Liver (tissue), 9 donors: ENCODE data around the gene EVL. TPM values are rescaled to one million over a fixed set of nuclear protein-coding genes. Genes with fewer than 3 reads are reported as not detected.

ENCODE experiments used
- DNase-seq: peaks from one replicate; pipeline ENCODE4 v3.0.0-alpha.2; 2017; ENCODE audit warnings: low spot score
- H3K27ac ChIP-seq, 2 donors: one replicate each; pipeline ENCODE4 v1.7.0; 2013; ENCODE audit warnings: inconsistent platforms in 2 of 2, low read length in 2 of 2, control low read depth in 1 of 2, low read depth in 1 of 2, mild to moderate bottlenecking in 1 of 2
- H3K27me3 ChIP-seq, 4 donors: one replicate each; pipeline versions ENCODE4 v1.6.1 to v1.7.0; 2013; ENCODE audit warnings: low read length in 3 of 4, inconsistent platforms in 1 of 4, mild to moderate bottlenecking in 1 of 4, moderate library complexity in 1 of 4; ENCODE audit not compliant: control insufficient read depth in 4 of 4, insufficient read depth in 4 of 4
- H3K36me3 ChIP-seq, 4 donors: one replicate each; pipeline versions ENCODE4 v1.6.1 to v1.7.0; 2013; ENCODE audit warnings: low read length in 3 of 4, mild to moderate bottlenecking in 3 of 4, low read depth in 1 of 4, moderate library complexity in 1 of 4; ENCODE audit not compliant: control insufficient read depth in 4 of 4, insufficient read depth in 3 of 4
- H3K4me1 ChIP-seq, 4 donors: one replicate each; pipeline versions ENCODE4 v1.6.1 to v1.7.0; 2013; ENCODE audit warnings: low read length in 3 of 4, mild to moderate bottlenecking in 3 of 4, moderate library complexity in 1 of 4; ENCODE audit not compliant: control insufficient read depth in 4 of 4, insufficient read depth in 4 of 4
- H3K4me3 ChIP-seq, 3 donors: one replicate each; pipeline versions ENCODE4 v1.6.1 to v1.7.0; 2013; ENCODE audit warnings: low read length in 3 of 3, control low read depth in 1 of 3, low read depth in 1 of 3, mild to moderate bottlenecking in 1 of 3
- H3K9ac ChIP-seq, 2 donors: one replicate each; pipeline ENCODE4 v1.7.0; 2013; ENCODE audit warnings: low read length in 2 of 2, mild to moderate bottlenecking in 2 of 2, moderate library complexity in 2 of 2, control low read depth in 1 of 2, low read depth in 1 of 2
- H3K9me3 ChIP-seq, 4 donors: one replicate each; pipeline versions ENCODE4 v1.6.1 to v1.7.0; 2013; ENCODE audit warnings: low read length in 3 of 4; ENCODE audit not compliant: control insufficient read depth in 4 of 4
- CTCF ChIP-seq: fragments of 150-350 bp; IDR thresholded peaks from 2 replicates; pipeline ENCODE4 v1.5.1; 2017; ENCODE audit warnings: improper control_type of control experiment, low read depth, low read length; ENCODE audit not compliant: missing input control
- EGR1 ChIP-seq, 2 donors: IDR thresholded peaks; 2 replicates each; pipeline ENCODE4 v1.6.1; 2016 to 2018; ENCODE audit warnings: antibody characterized with exemption in 2 of 2, low read depth in 2 of 2
- FOXA2 ChIP-seq: IDR thresholded peaks from 2 replicates; pipeline ENCODE4 v1.6.1; 2016; ENCODE audit warnings: antibody characterized with exemption
- GABPA ChIP-seq, 2 donors: IDR thresholded peaks in 1 of 2; conservative IDR thresholded peaks in 1 of 2; 2 replicates each; pipeline ENCODE4 v1.6.1; 2016; ENCODE audit warnings: antibody characterized with exemption in 2 of 2, mild to moderate bottlenecking in 1 of 2, moderate library complexity in 1 of 2
- HNF4A ChIP-seq, 2 donors: conservative IDR thresholded peaks; 2 replicates each; pipeline ENCODE4 v1.6.1; 2016; ENCODE audit warnings: antibody characterized with exemption in 2 of 2, mild to moderate bottlenecking in 2 of 2
- JUND ChIP-seq, 2 donors: IDR thresholded peaks; 2 replicates each; pipeline ENCODE4 v1.6.1; 2016; ENCODE audit warnings: antibody characterized with exemption in 2 of 2
- NR2F2 ChIP-seq: IDR thresholded peaks from 2 replicates; pipeline ENCODE4 v1.6.1; 2016; ENCODE audit warnings: antibody characterized with exemption
- RAD21 ChIP-seq, 2 donors: IDR thresholded peaks; 2 replicates each; pipeline ENCODE4 v1.6.1; 2016; ENCODE audit warnings: antibody characterized with exemption in 2 of 2, mild to moderate bottlenecking in 2 of 2
- REST ChIP-seq: IDR thresholded peaks from 2 replicates; pipeline ENCODE4 v1.6.1; 2016; ENCODE audit warnings: antibody characterized with exemption, mild to moderate bottlenecking
- SP1 ChIP-seq: IDR thresholded peaks from 2 replicates; pipeline ENCODE4 v1.6.1; 2018; ENCODE audit warnings: antibody characterized with exemption, mild to moderate bottlenecking
- WGBS: extraction: QIAGEN DNeasy Blood & Tissue Kit; methylation state at CpG from one replicate; pipeline ENCODE4 v1.1.7; 2013; 5-methylcytosine and 5-hydroxymethylcytosine counted together
- polyA plus RNA-seq, 2 donors: library from polyadenylated mRNA; stranded (reverse) in 1 of 2; unstranded in 1 of 2; fragments of 200-250 nt in 1 of 2; fragments of >200 nt in 1 of 2; fragmentation: Nextera tagmentation in 1 of 2; extraction: Ambion mirVana in 1 of 2; gene quantifications; one replicate each; pipeline versions ENCODE4 v1.2.1 to v1.2.3, GENCODE V29; 2013 to 2015
- total RNA-seq, 2 donors: library from RNA; depleted of rRNA; stranded (reverse); fragments of >200 nt; gene quantifications; one replicate each; pipeline ENCODE4 v1.2.3, GENCODE V29; 2014
- TF ChIP-seq, protein P1 (sequence below): IDR thresholded peaks from 2 replicates; pipeline ENCODE4 v1.6.1; 2016; ENCODE audit warnings: antibody characterized with exemption
- donor health status: healthy.
- donor health status: healthy.
- donor health status: healthy.
- donor health status: healthy.
- donor health status: healthy.

The EVL gene
- total and polyA plus RNA-seq, 4 donors, result 11.3 to 85.9 (median 33.9) TPM

DNA sequence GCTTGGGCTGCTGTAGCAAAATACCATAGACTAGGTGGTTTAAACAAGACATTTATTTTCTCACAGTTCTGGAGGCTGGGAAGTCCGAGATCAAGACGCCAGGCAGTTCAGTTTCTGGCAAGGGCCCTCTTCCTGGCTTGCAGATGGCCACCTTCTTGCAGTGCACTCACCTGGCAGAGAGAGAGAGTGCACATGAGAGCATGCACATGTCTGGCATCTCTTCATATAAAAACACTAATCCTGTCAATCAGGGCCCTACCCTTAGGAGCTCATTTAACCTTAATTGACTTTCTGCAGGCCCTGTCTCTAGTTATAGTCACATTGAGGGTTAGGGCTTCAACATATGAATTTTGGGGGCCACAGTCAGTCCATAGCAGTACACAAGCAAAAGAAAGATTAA is 12.4 kb upstream of the EVL start (continued):
- no peak for TF ChIP-seq GABPA (IDR thresholded peaks at IDR 0.05 in 1 of 2, conservative IDR thresholded peaks at IDR 0.05 in 1 of 2)

GRCh38 chr14:100054316-100055075 is 10.7 kb upstream of the EVL start:
- WGBS, result 92% methylated on average over 13 of the region's 13 CpGs

GRCh38 chr14:100056431-100056830 is 8.8 kb upstream of the EVL start:
- TF ChIP-seq FOXA2, result no peak
- no peak for TF ChIP-seq SP1
- Histone ChIP-seq H3K4me3 (no peak overlapping the region), H3K9me3 (no peaks in the 10 kb centered on the region), H3K4me1 (peaks cover 0 to 5% (median 1%) of the 10 kb centered on the region in 4 donors), H3K9ac (no peak overlapping the region), H3K27ac (no peak overlapping the region), H3K27me3 (no peaks in the 10 kb centered on the region), H3K36me3 (no peaks in the 10 kb centered on the region)
- DNase-seq, result no peak
- 70% methylated on average over 3 of the region's 3 CpGs for WGBS

More at GRCh38 chr14:100054316-100055075, 10.7 kb upstream of the EVL start:
- Histone ChIP-seq H3K27ac (no peak overlapping the region), H3K27me3 (no peaks in the 10 kb centered on the region), H3K36me3 (no peaks in the 10 kb centered on the region), H3K9me3 (no peaks in the 10 kb centered on the region), H3K4me1 (peaks cover 0 to 5% (median 1%) of the 10 kb centered on the region in 4 donors), H3K4me3 (no peak overlapping the region), H3K9ac (no peak overlapping the region)
- TF ChIP-seq HNF4A (conservative IDR thresholded peaks at IDR 0.05) (no peak), NR2F2 (no peak), EGR1 (IDR thresholded peaks at IDR 0.05; ENCODE audit: low read depth in 2 of 2) (no peak), GABPA (IDR thresholded peaks at IDR 0.05 in 1 of 2, conservative IDR thresholded peaks at IDR 0.05 in 1 of 2) (no peak), RAD21 (IDR thresholded peaks at IDR 0.05) (no peak)
- TF ChIP-seq, protein P1, sequence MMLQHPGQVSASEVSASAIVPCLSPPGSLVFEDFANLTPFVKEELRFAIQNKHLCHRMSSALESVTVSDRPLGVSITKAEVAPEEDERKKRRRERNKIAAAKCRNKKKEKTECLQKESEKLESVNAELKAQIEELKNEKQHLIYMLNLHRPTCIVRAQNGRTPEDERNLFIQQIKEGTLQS, result no peak
- DNase-seq, result no peak

- no peak for TF ChIP-seq REST
- TF ChIP-seq RAD21 (IDR thresholded peaks at IDR 0.05), result peak; percentile 49 to 60
- TF ChIP-seq CTCF, result peak; percentile 12
- TF ChIP-seq JUND (IDR thresholded peaks at IDR 0.05), result no peak
- no peak for TF ChIP-seq NR2F2
- 82% methylated on average over 4 of the region's 4 CpGs for WGBS
- Histone ChIP-seq H3K36me3 (no peaks in the 10 kb centered on the region), H3K9ac (no peak overlapping the region), H3K27ac (no peak overlapping the region), H3K27me3 (no peaks in the 10 kb centered on the region), H3K9me3 (no peaks in the 10 kb centered on the region), H3K4me1 (peaks cover 0 to 5% (median 1%) of the 10 kb centered on the region in 4 donors), H3K4me3 (no peak overlapping the region)
- DNase-seq, result no peak
Measured at GRCh38 chr14:100056964-100057795, 8.0 kb upstream of the EVL start.
